Breast epithelium (tissue), 4 donors: ENCODE results near the gene DYNC1I1. TPM values are rescaled to one million over a fixed set of nuclear protein-coding genes. Genes with fewer than 3 reads are reported as not detected.

Source experiments
- DNase-seq, 2 donors: peaks; one replicate each; pipeline ENCODE4 v3.0.0-alpha.2; 2019; ENCODE audit warnings: low spot score in 2 of 2
- H3K27ac ChIP-seq, 2 donors: fragments of 200-600 bp; sonication (generic) in 1 of 2; one replicate each; pipeline ENCODE4 v1.5.1; 2016 to 2019; ENCODE audit warnings: mild to moderate bottlenecking in 1 of 2
- H3K27me3 ChIP-seq, 2 donors: fragments of 200-600 bp; sonication (generic) in 1 of 2; one replicate each; pipeline versions ENCODE4 v1.5.1 to v1.6.0; 2017 to 2019; ENCODE audit warnings: control low read depth in 1 of 2, mild to moderate bottlenecking in 1 of 2
- H3K36me3 ChIP-seq: fragments of 200-600 bp; one replicate; pipeline ENCODE4 v1.5.1; 2019
- H3K4me1 ChIP-seq, 2 donors: fragments of 200-600 bp; sonication (generic); one replicate each; pipeline ENCODE4 v1.5.1; 2016 to 2019; ENCODE audit warnings: control low read depth in 1 of 2
- H3K4me3 ChIP-seq, 3 donors: fragments of 200-600 bp; sonication (generic); 1 replicate in 2 of 3; 2 replicates in 1 of 3; pipeline ENCODE4 v1.5.1; 2016 to 2019; ENCODE audit warnings: mild to moderate bottlenecking in 3 of 3, moderate library complexity in 2 of 3
- H3K9me3 ChIP-seq, 2 donors: fragments of 200-600 bp; sonication (generic) in 1 of 2; one replicate each; pipeline ENCODE4 v1.5.1; 2016 to 2019; ENCODE audit warnings: control low read depth in 1 of 2
- POLR2A ChIP-seq: fragments of 450-650 bp; IDR thresholded peaks from one replicate; pipeline ENCODE4 v1.6.1; 2016; ENCODE audit warnings: antibody characterized with exemption, mild to moderate bottlenecking, moderate library complexity
- POLR2AphosphoS5 ChIP-seq, 3 donors: sonication (generic); formaldehyde crosslinking; IDR thresholded peaks; one replicate each; pipeline ENCODE4 v1.6.1; 2017; ENCODE audit warnings: antibody characterized with exemption in 3 of 3
- intact Hi-C: fragments of 100-400 bp; cut with DNase I; formaldehyde crosslinking; loops from one replicate; pipeline ENCODE4 v1.15.1; 2023; ENCODE audit warnings: low total_unique reads
- total RNA-seq, 3 donors: library from RNA; depleted of rRNA; stranded (reverse); fragments of >200 nt; gene quantifications; one replicate each; pipeline ENCODE4 v1.1.0, GENCODE V29; 2016
- TF ChIP-seq, protein P1 (sequence below), 3 donors: fragments of 450-650 bp; IDR thresholded peaks; one replicate each; pipeline ENCODE4 v1.5.1; 2016 to 2017; ENCODE audit warnings: antibody characterized with exemption in 3 of 3, mild to moderate bottlenecking in 3 of 3, moderate library complexity in 3 of 3

The DYNC1I1 gene
- total RNA-seq, 3 donors from 2014 or later, result 5.7 to 7.7 (median 6.6) TPM

DNA sequence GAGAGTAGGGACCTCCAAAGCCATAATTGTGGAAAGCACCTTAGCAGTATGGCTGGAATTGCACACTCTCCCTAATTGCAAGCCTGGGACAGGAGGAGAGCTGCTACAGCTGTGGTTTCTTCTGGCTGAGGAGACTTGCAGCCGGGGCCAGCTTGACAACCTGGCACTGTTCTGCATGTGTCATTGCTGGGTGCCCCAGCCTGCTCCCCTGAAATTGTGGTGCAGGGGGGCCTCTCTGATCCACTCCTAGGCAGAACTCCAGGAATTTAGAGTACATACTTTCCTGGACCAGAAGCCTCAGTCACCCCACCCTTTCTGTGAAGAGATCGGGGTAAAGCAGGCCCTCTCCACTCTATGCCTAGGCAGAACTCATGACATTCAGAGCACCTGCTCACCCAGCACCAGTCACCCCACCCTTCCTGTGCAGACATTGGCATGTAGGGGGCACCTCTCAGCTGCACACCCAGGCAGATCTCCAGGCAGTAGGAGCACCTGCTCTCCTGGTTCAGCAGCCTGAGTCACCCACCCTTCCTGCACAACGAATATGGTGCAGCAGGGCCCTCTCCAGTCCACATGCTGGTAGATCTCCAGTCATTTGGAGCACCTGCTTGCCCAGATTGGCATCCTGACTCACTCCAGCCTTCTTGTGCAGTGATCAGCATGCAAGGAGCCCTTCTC, 34.4 kb upstream of the DYNC1I1 start:
- H3K36me3 ChIP-seq, result no peaks in the 10 kb centered on the region
- no peak for DNase-seq
- intact Hi-C loops, result no loop called here

DNA sequence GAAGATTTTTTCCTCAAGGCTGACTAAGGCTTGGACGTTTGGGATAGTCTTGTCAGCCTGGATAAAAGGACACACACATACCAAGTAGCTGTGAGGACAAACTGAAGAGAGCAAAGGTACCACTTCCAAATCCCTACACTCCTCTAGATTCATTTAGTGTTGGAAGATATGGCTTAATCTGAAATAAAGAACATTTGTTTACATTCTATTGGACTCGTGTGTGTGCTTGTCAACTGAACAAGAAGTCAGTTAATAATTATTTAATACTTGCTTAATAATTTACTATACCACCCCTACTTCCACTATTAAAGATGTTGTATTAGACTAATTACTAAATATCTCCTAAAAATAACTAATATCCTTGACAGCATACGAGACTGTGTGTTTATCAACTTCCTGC, 23.3 kb upstream of the DYNC1I1 start:
- Histone ChIP-seq H3K27me3 (no peaks in the 10 kb centered on the region), H3K36me3 (no peaks in the 10 kb centered on the region), H3K4me1 (no peaks in the 10 kb centered on the region), H3K4me3 (no peak overlapping the region), H3K27ac (no peak overlapping the region), H3K9me3 (no peaks in the 10 kb centered on the region)
- DNase-seq, result no peak
- TF ChIP-seq, protein P1, sequence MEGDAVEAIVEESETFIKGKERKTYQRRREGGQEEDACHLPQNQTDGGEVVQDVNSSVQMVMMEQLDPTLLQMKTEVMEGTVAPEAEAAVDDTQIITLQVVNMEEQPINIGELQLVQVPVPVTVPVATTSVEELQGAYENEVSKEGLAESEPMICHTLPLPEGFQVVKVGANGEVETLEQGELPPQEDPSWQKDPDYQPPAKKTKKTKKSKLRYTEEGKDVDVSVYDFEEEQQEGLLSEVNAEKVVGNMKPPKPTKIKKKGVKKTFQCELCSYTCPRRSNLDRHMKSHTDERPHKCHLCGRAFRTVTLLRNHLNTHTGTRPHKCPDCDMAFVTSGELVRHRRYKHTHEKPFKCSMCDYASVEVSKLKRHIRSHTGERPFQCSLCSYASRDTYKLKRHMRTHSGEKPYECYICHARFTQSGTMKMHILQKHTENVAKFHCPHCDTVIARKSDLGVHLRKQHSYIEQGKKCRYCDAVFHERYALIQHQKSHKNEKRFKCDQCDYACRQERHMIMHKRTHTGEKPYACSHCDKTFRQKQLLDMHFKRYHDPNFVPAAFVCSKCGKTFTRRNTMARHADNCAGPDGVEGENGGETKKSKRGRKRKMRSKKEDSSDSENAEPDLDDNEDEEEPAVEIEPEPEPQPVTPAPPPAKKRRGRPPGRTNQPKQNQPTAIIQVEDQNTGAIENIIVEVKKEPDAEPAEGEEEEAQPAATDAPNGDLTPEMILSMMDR (IDR thresholded peaks at IDR 0.05), result no peak
- TF ChIP-seq POLR2A (no peak), POLR2AphosphoS5 (IDR thresholded peaks at IDR 0.05) (no peak)
- intact Hi-C loops, result no loop called here

More for the DNA sequence above, 34.4 kb upstream of the DYNC1I1 start:
- peaks cover 0 to 7% of the 10 kb centered on the region in 2 donors for H3K27me3 ChIP-seq
- TF ChIP-seq POLR2A, result no peak
- TF ChIP-seq POLR2AphosphoS5 (IDR thresholded peaks at IDR 0.05), result no peak
- TF ChIP-seq, protein P1 (IDR thresholded peaks at IDR 0.05), result no peak
- no peaks in the 10 kb centered on the region for H3K4me1 ChIP-seq
- no peak overlapping the region for H3K27ac ChIP-seq
- H3K9me3 ChIP-seq, result no peaks in the 10 kb centered on the region
- H3K4me3 ChIP-seq, result no peak overlapping the region

DNA sequence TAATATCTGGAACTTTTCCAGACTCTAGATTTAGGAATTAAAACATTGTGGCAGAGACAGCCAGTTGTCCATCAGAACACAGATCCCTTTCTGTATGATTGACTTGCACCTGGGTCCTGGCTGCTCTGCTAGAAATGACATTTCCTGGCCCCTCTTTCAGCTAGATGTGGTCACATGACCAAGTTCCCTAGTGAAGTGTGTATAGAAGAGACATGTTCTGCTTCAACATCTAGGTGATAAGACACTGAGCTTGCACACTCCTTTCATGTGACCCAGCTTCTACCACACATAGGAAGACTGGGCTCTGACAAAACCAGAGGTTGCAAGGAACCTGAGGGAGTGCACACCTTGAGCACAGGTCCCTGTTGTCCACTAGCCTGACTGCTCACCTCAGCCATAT, 22.8 kb upstream of the DYNC1I1 start:
- intact Hi-C loops, result no loop called here
- DNase-seq, result no peak
- Histone ChIP-seq H3K4me3 (no peak overlapping the region), H3K27ac (no peak overlapping the region), H3K36me3 (no peaks in the 10 kb centered on the region), H3K9me3 (no peaks in the 10 kb centered on the region), H3K27me3 (no peaks in the 10 kb centered on the region), H3K4me1 (no peaks in the 10 kb centered on the region)
- TF ChIP-seq, protein P1 (IDR thresholded peaks at IDR 0.05), result no peak
- TF ChIP-seq POLR2A, result no peak
- no peak for TF ChIP-seq POLR2AphosphoS5 (IDR thresholded peaks at IDR 0.05)

DNA sequence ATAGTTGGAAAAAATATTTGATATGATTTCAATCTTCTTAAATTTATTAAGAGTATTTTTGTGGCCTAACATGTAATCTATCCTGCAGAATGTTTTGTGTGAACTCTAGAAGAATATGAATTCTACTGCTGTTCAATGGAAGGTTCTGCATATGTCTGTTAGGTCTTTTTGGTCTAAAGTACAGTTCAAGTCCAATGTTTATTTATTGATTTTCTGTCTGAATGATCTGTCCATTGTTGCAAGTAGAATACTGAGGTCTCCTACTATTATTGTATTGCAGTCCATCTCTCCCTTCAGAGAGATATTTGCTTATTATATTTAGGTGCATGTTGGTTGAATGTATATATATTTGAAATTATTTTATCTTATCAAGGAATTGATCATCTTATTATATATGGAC, 18.9 kb upstream of the DYNC1I1 start:
- TF ChIP-seq, protein P1 (IDR thresholded peaks at IDR 0.05), result no peak
- TF ChIP-seq POLR2AphosphoS5 (IDR thresholded peaks at IDR 0.05), result no peak
- no peak for TF ChIP-seq POLR2A
- H3K27me3 ChIP-seq, result no peaks in the 10 kb centered on the region
- no peaks in the 10 kb centered on the region for H3K4me1 ChIP-seq
- intact Hi-C loops, result no loop called here
- H3K9me3 ChIP-seq, result no peaks in the 10 kb centered on the region
- no peaks in the 10 kb centered on the region for H3K36me3 ChIP-seq
- no peak for DNase-seq
- H3K27ac ChIP-seq, result no peak overlapping the region
- no peak overlapping the region for H3K4me3 ChIP-seq

DNA sequence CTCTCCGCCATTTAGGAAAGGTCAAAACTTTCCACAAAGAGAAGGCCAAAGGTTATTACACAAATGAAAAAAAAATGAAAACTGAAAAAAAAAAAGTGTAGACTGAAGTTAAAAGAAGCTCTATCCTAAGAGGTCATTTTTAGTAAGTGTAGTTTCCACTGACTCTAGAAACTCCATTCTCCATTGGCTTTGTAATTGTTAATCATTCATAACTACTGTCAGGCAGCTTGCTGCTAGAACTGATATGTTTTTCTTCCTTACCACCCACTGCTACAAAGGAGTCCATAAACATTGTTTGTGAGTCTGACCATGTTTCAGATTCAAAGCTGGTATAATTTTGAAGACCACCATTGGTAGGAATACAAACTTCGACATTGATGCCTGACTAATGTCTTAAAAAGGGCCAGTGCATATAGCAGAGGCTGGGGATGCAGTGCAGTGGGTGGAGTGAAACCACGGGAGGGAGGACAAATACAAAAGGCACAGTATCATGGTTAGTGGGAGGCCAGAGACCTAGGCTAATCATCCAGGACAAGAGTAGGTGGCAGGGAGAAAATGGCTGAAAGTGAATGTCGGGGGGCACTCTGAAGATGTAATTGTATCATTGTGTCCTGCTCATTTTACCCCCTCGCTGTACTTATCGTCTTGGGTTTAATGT, 16.9 kb upstream of the DYNC1I1 start:
- intact Hi-C loops, result no loop called here

More for the DNA sequence above, 16.9 kb upstream of the DYNC1I1 start:
- Histone ChIP-seq H3K27me3 (no peaks in the 10 kb centered on the region), H3K4me3 (no peak overlapping the region), H3K4me1 (no peaks in the 10 kb centered on the region), H3K27ac (no peak overlapping the region), H3K36me3 (no peaks in the 10 kb centered on the region), H3K9me3 (no peaks in the 10 kb centered on the region)
- DNase-seq, result no peak
- TF ChIP-seq, protein P1 (IDR thresholded peaks at IDR 0.05), result no peak
- no peak for TF ChIP-seq POLR2AphosphoS5 (IDR thresholded peaks at IDR 0.05)
